Loucy (cell line): ENCODE data around the gene TNNI3.

Experiments used
- H2AFZ ChIP-seq: fragments of 200-600 bp; sonication (generic); 2 replicates; pipeline ENCODE4 v1.6.0; 2016; ENCODE audit warnings: antibody characterized with exemption, mild to moderate bottlenecking, low read length, moderate library complexity
- H3F3A ChIP-seq: fragments of 200-600 bp; 2 replicates; pipeline ENCODE4 v1.6.0; 2016; ENCODE audit warnings: antibody characterized with exemption, low read depth, mild to moderate bottlenecking
- H3K27me3 ChIP-seq: fragments of 200-600 bp; sonication (generic); 2 replicates; pipeline ENCODE4 v1.6.1; 2014; ENCODE audit warnings: low read length, mild to moderate bottlenecking; ENCODE audit not compliant: insufficient read depth, poor library complexity, severe bottlenecking
- H3K36me3 ChIP-seq: fragments of 200-600 bp; sonication (generic); 2 replicates; pipeline ENCODE4 v1.6.1; 2016; ENCODE audit warnings: low read length; ENCODE audit not compliant: insufficient read depth
- H3K4me1 ChIP-seq: fragments of 200-600 bp; sonication (generic); 2 replicates; pipeline ENCODE4 v1.5.1; 2014; ENCODE audit warnings: low read length, mild to moderate bottlenecking; ENCODE audit not compliant: insufficient read depth, poor library complexity, severe bottlenecking
- H3K4me2 ChIP-seq: fragments of 200-600 bp; sonication (generic); 2 replicates; pipeline ENCODE4 v1.6.0; 2014; ENCODE audit warnings: antibody characterized with exemption, low read length, low read depth, mild to moderate bottlenecking; ENCODE audit not compliant: poor library complexity, severe bottlenecking
- H3K4me3 ChIP-seq: fragments of 200-600 bp; sonication (generic); 2 replicates; pipeline ENCODE4 v1.5.1; 2014; ENCODE audit warnings: low read length, mild to moderate bottlenecking, mixed read lengths; ENCODE audit not compliant: poor library complexity, severe bottlenecking
- H3K79me2 ChIP-seq: fragments of 200-600 bp; sonication (generic); 2 replicates; pipeline ENCODE4 v1.6.1; 2014; ENCODE audit warnings: low read length; ENCODE audit not compliant: insufficient read depth
- H3K9ac ChIP-seq: fragments of 200-600 bp; sonication (generic); 2 replicates; pipeline ENCODE4 v1.6.0; 2014; ENCODE audit warnings: mild to moderate bottlenecking, low read depth, low read length, moderate library complexity; ENCODE audit not compliant: poor library complexity, severe bottlenecking
- H3K9me2 ChIP-seq: fragments of 200-600 bp; sonication (generic); replicated peaks from 2 replicates; pipeline ENCODE4 v1.6.1; 2016; ENCODE audit warnings: low read depth, low read length, mixed read lengths
- H3K9me3 ChIP-seq: fragments of 200-600 bp; sonication (generic); 2 replicates; pipeline ENCODE4 v1.6.1; 2014; ENCODE audit warnings: mild to moderate bottlenecking, antibody characterized with exemption, low read length, low read depth; ENCODE audit not compliant: insufficient read depth
- H4K20me1 ChIP-seq: fragments of 200-600 bp; sonication (generic); 2 replicates; pipeline ENCODE4 v1.6.0; 2014; ENCODE audit warnings: antibody characterized with exemption, low read length, mild to moderate bottlenecking; ENCODE audit not compliant: insufficient read depth, poor library complexity, severe bottlenecking
- EZH2phosphoT487 ChIP-seq: fragments of 200-600 bp; IDR thresholded peaks from 2 replicates; pipeline ENCODE4 v1.6.1; 2018; ENCODE audit warnings: antibody characterized with exemption, mild to moderate bottlenecking, moderate library complexity, borderline replicate concordance
- TF ChIP-seq, protein P1 (sequence below): fragments of 200-600 bp; sonication (generic); conservative IDR thresholded peaks from 2 replicates; pipeline ENCODE4 v1.5.1; 2014; ENCODE audit warnings: mild to moderate bottlenecking, antibody characterized with exemption, low read length

TNNI3 gene

DNA sequence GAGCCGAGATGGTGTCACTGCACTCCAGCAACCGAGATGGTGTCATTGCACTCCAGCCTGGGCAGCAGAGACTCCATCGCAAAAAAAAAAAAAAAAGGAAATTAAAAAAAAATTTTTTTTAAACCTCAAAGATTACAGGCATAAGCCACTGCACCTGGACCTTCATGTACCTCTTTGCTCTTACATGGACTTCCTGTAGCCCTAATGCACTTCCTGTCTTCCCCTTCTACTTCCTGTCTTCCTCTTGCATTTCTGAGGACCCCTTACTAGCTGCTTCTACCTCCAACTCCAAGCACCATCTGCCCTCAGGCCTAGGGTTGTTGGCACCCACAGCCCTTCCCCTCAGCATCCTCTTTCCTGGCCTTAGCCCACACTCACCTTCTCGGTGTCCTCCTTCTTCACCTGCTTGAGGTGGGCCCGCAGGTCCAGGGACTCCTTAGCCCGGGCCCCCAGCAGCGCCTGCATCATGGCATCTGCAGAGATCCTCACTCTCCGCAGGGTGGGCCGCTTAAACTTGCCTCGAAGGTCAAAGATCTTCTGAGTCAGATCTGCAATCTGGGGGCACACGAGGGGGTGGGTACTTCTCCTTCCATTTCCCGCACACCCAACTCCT, 3.8 kb downstream of the TNNI3 start:
- Histone ChIP-seq H3K4me1 (peaks cover 22% of the 10 kb centered on the region), H3K79me2 (no peaks in the 10 kb centered on the region), H3K4me3 (no peak overlapping the region), H3F3A (peaks cover 12% of the 10 kb centered on the region), H3K27me3 (no peaks in the 10 kb centered on the region), H4K20me1 (no peaks in the 10 kb centered on the region), H3K9me2 (no peaks in the 10 kb centered on the region), H3K4me2 (peak overlapping the region; percentile 30), H3K9ac (no peak overlapping the region), H3K36me3 (no peaks in the 10 kb centered on the region), H2AFZ (no peak overlapping the region), H3K9me3 (no peaks in the 10 kb centered on the region)
- TF ChIP-seq, protein P1, sequence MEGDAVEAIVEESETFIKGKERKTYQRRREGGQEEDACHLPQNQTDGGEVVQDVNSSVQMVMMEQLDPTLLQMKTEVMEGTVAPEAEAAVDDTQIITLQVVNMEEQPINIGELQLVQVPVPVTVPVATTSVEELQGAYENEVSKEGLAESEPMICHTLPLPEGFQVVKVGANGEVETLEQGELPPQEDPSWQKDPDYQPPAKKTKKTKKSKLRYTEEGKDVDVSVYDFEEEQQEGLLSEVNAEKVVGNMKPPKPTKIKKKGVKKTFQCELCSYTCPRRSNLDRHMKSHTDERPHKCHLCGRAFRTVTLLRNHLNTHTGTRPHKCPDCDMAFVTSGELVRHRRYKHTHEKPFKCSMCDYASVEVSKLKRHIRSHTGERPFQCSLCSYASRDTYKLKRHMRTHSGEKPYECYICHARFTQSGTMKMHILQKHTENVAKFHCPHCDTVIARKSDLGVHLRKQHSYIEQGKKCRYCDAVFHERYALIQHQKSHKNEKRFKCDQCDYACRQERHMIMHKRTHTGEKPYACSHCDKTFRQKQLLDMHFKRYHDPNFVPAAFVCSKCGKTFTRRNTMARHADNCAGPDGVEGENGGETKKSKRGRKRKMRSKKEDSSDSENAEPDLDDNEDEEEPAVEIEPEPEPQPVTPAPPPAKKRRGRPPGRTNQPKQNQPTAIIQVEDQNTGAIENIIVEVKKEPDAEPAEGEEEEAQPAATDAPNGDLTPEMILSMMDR, result no peak
- TF ChIP-seq EZH2phosphoT487, result no peak

DNA sequence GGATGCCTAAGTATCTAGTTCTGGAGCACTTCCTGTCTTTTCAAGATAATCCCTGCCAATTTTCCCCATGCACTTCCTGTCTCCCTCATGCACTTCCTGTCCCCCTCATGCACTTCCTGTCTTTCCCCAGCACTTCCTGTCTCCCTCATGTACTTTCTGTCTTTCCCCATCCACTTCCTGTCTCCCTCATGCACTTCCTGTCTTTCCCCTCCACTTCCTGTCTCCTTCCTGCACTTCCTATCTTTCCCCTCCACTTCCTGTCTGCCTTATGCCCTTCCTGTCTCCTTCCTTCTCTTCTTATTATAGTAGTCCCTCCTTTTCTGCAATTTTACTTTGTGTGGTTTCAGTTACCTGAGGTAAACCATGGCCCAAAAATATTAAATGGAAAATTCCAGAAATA, 5.5 kb downstream of the TNNI3 start:
- Histone ChIP-seq H4K20me1 (no peaks in the 10 kb centered on the region), H3K9me3 (no peaks in the 10 kb centered on the region), H2AFZ (no peak overlapping the region), H3K9me2 (no peaks in the 10 kb centered on the region), H3K36me3 (no peaks in the 10 kb centered on the region), H3K9ac (no peak overlapping the region), H3K4me3 (peak overlapping the region; percentile 15), H3K4me1 (peaks cover 22% of the 10 kb centered on the region), H3K79me2 (no peaks in the 10 kb centered on the region), H3K27me3 (no peaks in the 10 kb centered on the region), H3K4me2 (peak overlapping the region; percentile 36), H3F3A (peaks cover 12% of the 10 kb centered on the region)
- TF ChIP-seq EZH2phosphoT487, result no peak
- TF ChIP-seq, protein P1, result no peak

DNA sequence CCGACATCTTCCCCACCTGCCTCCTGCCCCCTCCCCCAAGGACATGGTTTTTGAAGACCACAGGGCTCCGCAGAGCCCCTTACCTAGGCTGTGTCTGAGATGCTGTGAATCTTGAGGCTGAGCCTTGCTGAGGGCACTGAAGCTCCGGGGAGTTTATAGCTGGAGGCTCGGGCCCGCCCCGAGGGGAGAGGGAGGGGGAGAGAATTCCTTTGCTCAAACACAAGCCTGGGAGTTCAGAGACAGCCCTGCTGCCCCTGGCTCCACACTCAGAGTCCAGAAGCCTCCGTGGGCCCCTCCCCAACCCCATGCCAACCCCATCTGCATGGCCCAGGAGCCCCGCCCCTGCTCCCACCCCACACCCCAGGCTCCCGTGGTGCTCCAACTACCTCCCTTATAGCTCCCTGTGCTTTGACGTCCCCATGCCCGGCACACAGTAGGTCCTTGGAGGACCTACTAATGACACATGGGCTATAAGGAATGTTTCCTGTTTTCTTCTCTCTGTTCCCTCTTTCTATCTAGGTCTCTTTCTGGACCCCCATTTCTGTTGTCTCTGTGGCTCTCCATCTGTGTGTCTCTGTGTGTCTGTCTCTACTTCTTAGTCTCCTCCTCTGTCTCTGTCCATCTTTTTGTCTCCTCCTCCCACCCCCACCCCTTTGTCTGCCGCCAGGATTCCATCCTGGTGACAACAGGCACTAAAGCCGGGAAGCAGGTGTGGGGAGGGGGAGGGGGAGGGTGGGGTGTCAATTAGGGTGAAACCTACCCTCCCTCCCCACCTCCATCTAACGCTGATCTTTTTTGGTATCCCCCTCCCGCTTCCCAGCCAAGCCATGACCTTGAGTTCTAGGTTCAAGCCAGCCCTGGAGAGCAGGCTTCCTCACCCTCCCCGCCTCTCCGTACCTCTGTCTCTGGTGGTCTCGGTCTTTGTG, 8.2 kb downstream of the TNNI3 start, which contains the start of gene TNNT1:
TNNT1 (minus strand) TSS at position 129 of the 926 bp plus-strand sequence. CDS start 2,049 bp downstream, outside the sequence.
- no peaks in the 10 kb centered on the region for H3K27me3 ChIP-seq
- no peaks in the 10 kb centered on the region for H3K79me2 ChIP-seq
- no peaks in the 10 kb centered on the region for H3K9me2 ChIP-seq
- no peak within 1 kb of the TSS for H3K4me3 ChIP-seq
- no peaks in the 10 kb centered on the region for H3K36me3 ChIP-seq
- H3K4me1 ChIP-seq, result peaks cover 29% of the 10 kb centered on the region
- H4K20me1 ChIP-seq, result no peaks in the 10 kb centered on the region
- H3K4me2 ChIP-seq, result no peak within 1 kb of the TSS
- H3F3A ChIP-seq, result peaks cover 12% of the 10 kb centered on the region
- TF ChIP-seq, protein P1, result no peak
- no peak for TF ChIP-seq EZH2phosphoT487
- H3K9ac ChIP-seq, result no peak within 1 kb of the TSS
- no peak within 1 kb of the TSS for H2AFZ ChIP-seq
- no peaks in the 10 kb centered on the region for H3K9me3 ChIP-seq
